GM10266 (cell line): ENCODE data around the gene SH3D19.

ENCODE experiments used
- DNase-seq: peaks from one replicate; pipeline ENCODE4 v3.0.0; 2012; ENCODE audit errors: extremely low spot score
- TF ChIP-seq, protein P1 (sequence below): IDR thresholded peaks from 2 replicates; pipeline ENCODE4 v1.5.1; 2012; ENCODE audit warnings: mild to moderate bottlenecking, low read depth; ENCODE audit not compliant: control insufficient read depth, insufficient read depth; ENCODE audit errors: missing control alignments

The SH3D19 gene

DNA sequence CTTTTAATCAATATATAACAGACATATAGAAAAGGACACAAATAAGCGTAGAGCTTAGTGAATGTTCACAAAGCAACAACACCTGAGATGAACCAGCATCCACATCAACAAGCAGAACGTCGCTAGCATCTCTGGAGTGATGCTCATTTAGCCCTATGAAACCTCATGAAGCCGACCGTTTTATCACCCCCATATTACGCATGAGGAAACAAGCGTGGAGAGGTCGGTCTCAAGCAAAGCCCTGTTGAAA is 226.5 kb downstream of the SH3D19 start:
- TF ChIP-seq, protein P1, sequence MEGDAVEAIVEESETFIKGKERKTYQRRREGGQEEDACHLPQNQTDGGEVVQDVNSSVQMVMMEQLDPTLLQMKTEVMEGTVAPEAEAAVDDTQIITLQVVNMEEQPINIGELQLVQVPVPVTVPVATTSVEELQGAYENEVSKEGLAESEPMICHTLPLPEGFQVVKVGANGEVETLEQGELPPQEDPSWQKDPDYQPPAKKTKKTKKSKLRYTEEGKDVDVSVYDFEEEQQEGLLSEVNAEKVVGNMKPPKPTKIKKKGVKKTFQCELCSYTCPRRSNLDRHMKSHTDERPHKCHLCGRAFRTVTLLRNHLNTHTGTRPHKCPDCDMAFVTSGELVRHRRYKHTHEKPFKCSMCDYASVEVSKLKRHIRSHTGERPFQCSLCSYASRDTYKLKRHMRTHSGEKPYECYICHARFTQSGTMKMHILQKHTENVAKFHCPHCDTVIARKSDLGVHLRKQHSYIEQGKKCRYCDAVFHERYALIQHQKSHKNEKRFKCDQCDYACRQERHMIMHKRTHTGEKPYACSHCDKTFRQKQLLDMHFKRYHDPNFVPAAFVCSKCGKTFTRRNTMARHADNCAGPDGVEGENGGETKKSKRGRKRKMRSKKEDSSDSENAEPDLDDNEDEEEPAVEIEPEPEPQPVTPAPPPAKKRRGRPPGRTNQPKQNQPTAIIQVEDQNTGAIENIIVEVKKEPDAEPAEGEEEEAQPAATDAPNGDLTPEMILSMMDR = no peak

DNA sequence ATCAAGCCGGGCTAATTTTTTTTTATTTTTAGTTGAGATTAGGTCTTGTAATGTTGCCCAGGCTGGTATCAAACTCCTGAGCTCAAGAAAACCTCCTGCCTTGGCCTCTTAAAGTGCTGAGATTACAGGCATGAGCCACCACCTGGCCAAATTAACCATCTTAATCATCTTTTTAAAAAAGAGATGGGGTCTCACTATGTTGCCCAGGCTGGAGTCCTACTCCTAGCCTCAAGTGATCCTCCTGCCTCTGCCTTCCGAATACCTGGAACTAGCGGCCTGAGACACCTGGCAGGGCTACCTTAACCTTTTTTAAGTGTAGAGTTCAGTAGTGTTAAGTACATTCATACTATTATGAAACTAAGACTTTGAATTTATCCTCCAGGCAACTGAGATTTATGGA is 227.6 kb downstream of the SH3D19 start:
- TF ChIP-seq, protein P1 = no peak
- no peak for DNase-seq

More for the DNA sequence above, 226.5 kb downstream of the SH3D19 start:
- DNase-seq = no peak

DNA sequence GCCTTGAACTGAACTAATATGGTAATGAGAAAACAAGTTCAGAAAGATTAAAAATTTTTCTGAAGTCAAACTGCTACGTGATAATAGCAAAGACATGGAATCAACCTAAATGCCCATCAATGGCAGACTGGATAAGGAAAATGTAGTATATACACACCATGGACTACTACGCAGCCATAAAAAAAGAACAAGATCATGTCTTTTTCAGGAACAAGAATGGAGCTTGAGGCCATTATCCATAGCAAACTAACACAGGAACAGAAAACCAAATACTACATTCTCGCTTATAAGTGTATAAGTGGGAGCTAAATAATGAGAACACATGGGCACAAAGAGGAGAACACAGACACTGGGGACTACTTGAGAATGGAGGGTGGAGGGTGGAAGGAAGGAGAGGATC is 230.3 kb downstream of the SH3D19 start:
- no peak for DNase-seq
- TF ChIP-seq, protein P1 = no peak

DNA sequence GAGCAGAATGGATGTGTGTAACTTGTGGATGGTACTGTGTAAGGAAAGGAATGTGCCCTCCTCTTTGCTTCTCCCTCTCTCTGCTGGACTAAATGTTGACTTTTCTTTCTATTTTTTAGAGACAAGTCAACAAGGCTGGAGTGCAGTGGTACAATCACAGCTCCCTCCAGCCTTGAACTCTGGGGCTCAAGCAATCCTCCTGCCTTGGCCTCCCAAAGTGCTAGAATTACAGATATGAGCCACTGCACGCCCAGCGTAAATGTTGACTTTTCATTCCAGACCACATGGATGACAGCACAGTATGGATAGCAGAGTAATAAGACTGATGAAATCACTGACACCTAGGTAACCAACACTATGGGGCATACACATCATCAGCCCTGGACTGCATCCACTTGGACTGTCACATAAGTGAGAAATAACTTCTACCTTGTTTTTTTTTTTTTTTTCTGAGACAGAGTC is 231.1 kb downstream of the SH3D19 start:
- TF ChIP-seq, protein P1 = no peak
- DNase-seq = no peak

DNA sequence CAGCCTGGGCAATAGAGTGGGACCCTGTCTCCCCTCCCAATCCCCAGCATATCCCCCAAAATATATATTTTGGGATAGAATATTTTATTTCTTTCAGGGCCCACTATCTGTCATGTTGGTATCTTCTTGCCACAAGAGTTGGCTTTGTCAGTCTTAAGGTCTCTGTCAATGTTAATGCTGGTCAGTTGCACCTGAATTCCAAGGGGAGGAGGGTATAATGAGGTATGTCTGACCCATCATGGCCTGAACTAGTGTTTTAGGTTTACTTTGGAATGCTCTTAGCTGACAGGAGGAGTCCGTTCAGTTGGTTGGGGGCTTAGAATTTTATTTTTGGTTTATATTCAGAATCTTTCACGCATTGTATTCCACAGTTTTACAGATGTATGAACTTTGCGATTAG is 232.2 kb downstream of the SH3D19 start:
- TF ChIP-seq, protein P1 = no peak
- no peak for DNase-seq

DNA sequence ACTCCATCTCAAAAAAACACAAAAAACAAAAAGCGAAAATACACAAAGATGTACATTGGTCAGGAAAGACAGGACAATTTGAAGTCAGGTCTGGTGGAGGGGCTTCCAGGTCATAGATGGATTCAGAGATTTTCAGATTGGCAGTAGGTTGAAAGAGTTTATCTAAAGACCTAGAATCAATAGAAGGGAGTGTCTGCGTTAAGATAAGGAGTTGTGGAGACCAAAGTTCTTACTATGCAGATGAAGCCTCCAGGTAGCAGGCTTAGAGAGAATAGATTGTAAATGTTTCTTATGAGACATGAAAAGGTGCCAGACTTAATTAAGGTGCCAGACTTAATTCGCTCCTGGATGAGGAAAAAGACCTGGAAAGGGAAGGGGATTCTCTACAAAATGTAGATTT is 232.9 kb downstream of the SH3D19 start:
- TF ChIP-seq, protein P1 = no peak
- no peak for DNase-seq

DNA sequence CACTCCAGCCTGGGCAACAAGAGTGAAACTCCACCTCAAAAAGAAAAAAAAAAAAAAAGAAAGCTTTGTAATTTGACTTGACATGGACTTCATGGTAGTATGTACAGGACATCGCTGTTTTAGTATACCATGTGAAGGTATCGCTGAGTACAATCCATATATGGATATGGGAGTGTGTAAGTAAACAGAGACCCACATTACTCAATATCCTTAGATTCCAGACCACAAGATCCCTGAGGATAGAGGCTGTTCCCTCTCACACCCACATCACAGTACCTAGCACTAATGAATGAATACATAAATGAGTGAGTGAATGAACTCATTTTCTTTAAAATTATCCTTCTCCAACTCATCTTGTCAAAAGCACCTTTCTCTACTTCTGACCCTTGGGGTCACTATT is 234.4 kb downstream of the SH3D19 start:
- no peak for DNase-seq
- TF ChIP-seq, protein P1 = no peak
